ENCODE results near the gene SMAD6.

GRCh38 chr15:66679657-66680108 lies 22.4 kb upstream of the SMAD6 start:
- no peak for TF ChIP-seq MXI1 (IDR thresholded peaks at IDR 0.05; ENCODE audit: borderline replicate concordance, low read depth, low read length)
- TF ChIP-seq POLR2A (IDR thresholded peaks at IDR 0.05; ENCODE audit: low read depth, low read length): no peak
- TF ChIP-seq CTCF (conservative IDR thresholded peaks at IDR 0.05; ENCODE audit: low read depth, low read length): no peak
- no peak for TF ChIP-seq FOS (IDR thresholded peaks at IDR 0.05; ENCODE audit: low read depth, low read length)
- no peak for TF ChIP-seq MAZ (IDR thresholded peaks at IDR 0.05; ENCODE audit: borderline replicate concordance, low read depth, low read length)
- no peak for TF ChIP-seq MAFK (IDR thresholded peaks at IDR 0.05; ENCODE audit: low read depth, low read length)
- no peak for TF ChIP-seq RCOR1 (IDR thresholded peaks at IDR 0.05; ENCODE audit: insufficient replicate concordance, low read length)
- no peak for TF ChIP-seq ELK1 (IDR thresholded peaks at IDR 0.05; ENCODE audit: borderline replicate concordance, low read depth, low read length)
- no peak for TF ChIP-seq USF2 (IDR thresholded peaks at IDR 0.05; ENCODE audit: low read depth, low read length)
- TF ChIP-seq NFE2L2 (IDR thresholded peaks at IDR 0.05; ENCODE audit: low read depth, low read length): no peak
- no peak for TF ChIP-seq RAD21 (IDR thresholded peaks at IDR 0.05; ENCODE audit: low read length)

Data from IMR-90 (cell line).